GM12878 (cell line): Measurements from ENCODE around the gene IL15. TPM values are rescaled to one million over a fixed set of nuclear protein-coding genes. Genes with fewer than 3 reads are reported as not detected.

Experiments used
- ATAC-seq: fragments of 200-7000 bp; cut with Tn5 transposase; 3 replicates; pipeline ENCODE4 v1.9.1; 2020; ENCODE audit warnings: mild to moderate bottlenecking, moderate library complexity
- BruUV-seq: library from RNA; stranded (reverse); fragments of 400-500 nt; replicated peaks from 2 replicates; lab custom pipeline; 2021; lab: Mats Ljungman, UMichigan
- CTCF ChIA-PET: fragments of 300-600 bp; sonication (Branson Sonifier 250); formaldehyde crosslinking; extraction: SDS; loops from one replicate; lab custom pipeline; 2021; ENCODE audit warnings: inconsistent platforms; lab: Yijun Ruan, JAX
- POLR2A ChIA-PET: fragments of 350-600 bp; formaldehyde crosslinking; extraction: SDS; loops from one replicate; lab custom pipeline; 2021; ENCODE audit warnings: inconsistent platforms; lab: Charles Lee
- RAD21 ChIA-PET: fragments of 300-600 bp; sonication (Branson Sonifier 250); formaldehyde crosslinking; loops from one replicate; lab custom pipeline; 2023; ENCODE audit warnings: antibody characterized with exemption; ENCODE audit not compliant: unreplicated experiment; lab: Charles Lee
- SMC1A ChIA-PET: fragments of 300-600 bp; sonication (Branson Sonifier 250); formaldehyde crosslinking; loops from one replicate; lab custom pipeline; 2023; ENCODE audit not compliant: unreplicated experiment, uncharacterized antibody; lab: Charles Lee
- DNase-seq: peaks from one replicate; pipeline ENCODE4 v3.0.0-alpha.2; 2011; ENCODE audit warnings: low read depth, low spot score
- FAIRE-seq: peaks from 3 replicates; lab custom pipeline; 2011; peaks lifted over from hg19 to GRCh38; lab: Jason Lieb, UNC
- H2AFZ ChIP-seq: 2 replicates; pipeline ENCODE4 v1.6.0; 2011; ENCODE audit warnings: low read depth, low read length, control low read depth; ENCODE audit not compliant: control insufficient read depth
- H3K27ac ChIP-seq: 2 replicates; pipeline ENCODE4 v1.5.1; 2011; ENCODE audit warnings: control low read depth; ENCODE audit not compliant: control insufficient read depth, insufficient read depth
- H3K27me3 ChIP-seq, 2 experiments: replicated peaks in 1 of 2; 2 replicates each; pipeline versions ENCODE4 v1.6.0 to v1.6.1; 2011; ENCODE audit warnings: low read length in 1 of 2; ENCODE audit not compliant: control insufficient read depth in 2 of 2, insufficient read depth in 2 of 2
- H3K36me3 ChIP-seq, 2 experiments: 2 replicates each; pipeline ENCODE4 v1.5.1; 2011; ENCODE audit warnings: low read length in 1 of 2; ENCODE audit not compliant: control insufficient read depth in 2 of 2, insufficient read depth in 2 of 2
- H3K4me1 ChIP-seq: 2 replicates; pipeline ENCODE4 v1.6.1; 2011; ENCODE audit warnings: mild to moderate bottlenecking, low read length, moderate library complexity, mixed read lengths; ENCODE audit not compliant: control insufficient read depth, insufficient read depth
- H3K4me2 ChIP-seq: 2 replicates; pipeline ENCODE4 v1.6.0; 2011; ENCODE audit warnings: control low read depth; ENCODE audit not compliant: control insufficient read depth, insufficient read depth
- H3K4me3 ChIP-seq: fragments of 200-600 bp; sonication (generic); 2 replicates; pipeline ENCODE4 v1.5.1; 2016
- H3K79me2 ChIP-seq: 2 replicates; pipeline ENCODE4 v1.6.0; 2011; ENCODE audit warnings: low read length; ENCODE audit not compliant: control insufficient read depth, insufficient read depth
- H3K9ac ChIP-seq: 2 replicates; pipeline ENCODE4 v1.8.0; 2011; ENCODE audit warnings: low read length, control low read depth, mixed read lengths; ENCODE audit not compliant: control insufficient read depth, insufficient read depth
- H3K9me3 ChIP-seq: replicated peaks from 3 replicates; pipeline ENCODE4 v1.5.1; 2011; ENCODE audit warnings: mild to moderate bottlenecking, low read length; ENCODE audit not compliant: control insufficient read depth, insufficient read depth
- H4K20me1 ChIP-seq: 2 replicates; pipeline ENCODE4 v1.6.0; 2011; ENCODE audit not compliant: control insufficient read depth, insufficient read depth
- BCL11A ChIP-seq: IDR thresholded peaks from 2 replicates; pipeline ENCODE4 v1.6.1; 2011; ENCODE audit warnings: low read depth, low read length
- CBX3 ChIP-seq: fragments of 200-600 bp; sonication (generic); IDR thresholded peaks from 2 replicates; pipeline ENCODE4 v1.6.1; 2016; ENCODE audit warnings: low read depth, borderline replicate concordance
- DPF2 ChIP-seq: fragments of 450-650 bp; IDR thresholded peaks from 2 replicates; pipeline ENCODE4 v1.6.1; 2017; ENCODE audit warnings: mild to moderate bottlenecking
- ETV6 ChIP-seq, 2 experiments: fragments of 450-650 bp in 1 of 2; IDR thresholded peaks in 1 of 2; conservative IDR thresholded peaks in 1 of 2; 2 replicates each; pipeline ENCODE4 v1.6.1; 2014; ENCODE audit warnings: antibody characterized with exemption in 1 of 2, borderline replicate concordance in 1 of 2, low read depth in 1 of 2, mild to moderate bottlenecking in 1 of 2, moderate library complexity in 1 of 2
- RUNX3 ChIP-seq: IDR thresholded peaks from 2 replicates; pipeline ENCODE4 v1.6.1; 2012; ENCODE audit warnings: low read length, inconsistent platforms
- SP1 ChIP-seq: IDR thresholded peaks from one replicate; pipeline ENCODE4 v1.6.1; 2011; ENCODE audit warnings: low read depth, low read length
- SUPT20H ChIP-seq: IDR thresholded peaks from 2 replicates; pipeline ENCODE4 v1.6.1; 2011; ENCODE audit warnings: low read depth, mild to moderate bottlenecking, low read length, moderate library complexity, borderline replicate concordance; ENCODE audit not compliant: control insufficient read depth
- YY1 ChIP-seq: IDR thresholded peaks from 2 replicates; pipeline ENCODE4 v1.6.1; 2011; ENCODE audit warnings: low read depth, mild to moderate bottlenecking, low read length
- in situ Hi-C: fragments of 300-500 bp; cut with MboI; formaldehyde crosslinking; loops from 9 replicates; pipeline ENCODE4 v1.14.3; 2018; ENCODE audit warnings: mixed read lengths
- intact Hi-C: fragments of 100-400 bp; cut with micrococcal nuclease; formaldehyde crosslinking; loops from one replicate; pipeline ENCODE4 v1.14.2; 2022; ENCODE audit not compliant: unreplicated experiment
- polyA plus RNA-seq, 11 experiments: library from polyadenylated mRNA; depleted of rRNA in 4 of 11; unstranded in 6 of 11; stranded (reverse) in 5 of 11; fragments of >200 nt; fragmentation: Nextera tagmentation in 4 of 11; fragmentation: Illumina TruSeq in 1 of 11; extraction: Ambion mirVana in 4 of 11; extraction: Trizol in 1 of 11; gene quantifications; 1 replicate in 1 of 11; 2 replicates in 10 of 11; pipeline versions ENCODE4 v1.2.1 to v1.2.3, GENCODE V29; 2011 to 2016; ENCODE audit warnings: inconsistent platforms in 2 of 11, missing spikeins in 2 of 11, low read depth in 1 of 11
- total RNA-seq, 4 experiments: library from RNA; depleted of rRNA in 3 of 4; stranded (reverse); fragments of >200 nt in 3 of 4; fragmentation: Illumina TruSeq in 1 of 4; extraction: Trizol in 1 of 4; gene quantifications; 2 replicates each; pipeline versions ENCODE4 v1.2.1 to v1.2.3, GENCODE V29; 2013 to 2021
- TF ChIP-seq, protein P1 (sequence below): IDR thresholded peaks from 2 replicates; pipeline ENCODE4 v1.6.1; 2011; ENCODE audit warnings: borderline replicate concordance, low read depth, mild to moderate bottlenecking, moderate library complexity, mixed read lengths, low read length; ENCODE audit not compliant: insufficient read depth; ENCODE audit errors: extremely low read length
- TF ChIP-seq, protein P2 (sequence below): IDR thresholded peaks from 2 replicates; pipeline ENCODE4 v1.6.1; 2012; ENCODE audit warnings: improper control_type of control experiment, low read depth, low read length; ENCODE audit not compliant: insufficient replicate concordance
- TF ChIP-seq, protein P3 (sequence below): IDR thresholded peaks from 2 replicates; pipeline ENCODE4 v1.6.1; 2011; ENCODE audit warnings: low read depth, mild to moderate bottlenecking, low read length, moderate library complexity, borderline replicate concordance; ENCODE audit errors: extremely low read depth

IL15 gene
- total and polyA plus RNA-seq, 10 of the 15 experiments (the other 5 are each of a cell fraction or from before 2014, with no cell fraction given): 6.0 to 11.4 (median 8.2) TPM

DNA sequence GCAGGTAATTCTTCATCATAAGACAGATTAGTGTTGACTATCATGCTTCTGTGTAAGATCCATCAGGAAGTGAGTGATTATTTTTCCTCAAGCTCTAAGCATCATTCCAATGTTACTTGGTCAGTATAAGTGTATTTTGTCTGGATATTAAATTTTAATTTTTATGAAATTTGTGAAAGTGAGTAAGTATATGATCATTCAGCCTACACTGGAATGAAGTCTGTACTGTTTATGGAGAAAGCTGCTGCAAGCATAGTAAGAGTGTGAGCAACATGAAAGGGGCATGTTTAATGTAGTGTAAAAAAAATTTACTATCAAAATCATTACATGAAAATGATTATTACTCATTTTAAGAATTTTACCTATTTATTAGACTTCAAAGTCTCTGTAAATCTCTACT lies 84.8 kb downstream of the IL15 start:
- ChIA-PET RAD21 (no interaction called here), SMC1A (no interaction called here)
- BruUV-seq: no TSS peak
- Histone ChIP-seq H3K9ac (no peak overlapping the region), H3K4me1 (no peaks in the 10 kb centered on the region), H3K4me3 (no peak overlapping the region), H2AFZ (no peak overlapping the region)
- no peak for DNase-seq
- no peak for ATAC-seq
- in situ Hi-C loops: no loop called here
- TF ChIP-seq CBX3 (no peak), SUPT20H (no peak), YY1 (no peak), SP1 (no peak), ETV6 (conservative IDR thresholded peaks at IDR 0.05 in 1 of 2, IDR thresholded peaks at IDR 0.05 in 1 of 2; ENCODE audit: borderline replicate concordance in 1 of 2, low read depth in 1 of 2) (no peak), DPF2 (no peak), BCL11A (no peak), RUNX3 (no peak)
- TF ChIP-seq, protein P1, sequence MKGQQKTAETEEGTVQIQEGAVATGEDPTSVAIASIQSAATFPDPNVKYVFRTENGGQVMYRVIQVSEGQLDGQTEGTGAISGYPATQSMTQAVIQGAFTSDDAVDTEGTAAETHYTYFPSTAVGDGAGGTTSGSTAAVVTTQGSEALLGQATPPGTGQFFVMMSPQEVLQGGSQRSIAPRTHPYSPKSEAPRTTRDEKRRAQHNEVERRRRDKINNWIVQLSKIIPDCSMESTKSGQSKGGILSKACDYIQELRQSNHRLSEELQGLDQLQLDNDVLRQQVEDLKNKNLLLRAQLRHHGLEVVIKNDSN: no peak
- TF ChIP-seq, protein P2, sequence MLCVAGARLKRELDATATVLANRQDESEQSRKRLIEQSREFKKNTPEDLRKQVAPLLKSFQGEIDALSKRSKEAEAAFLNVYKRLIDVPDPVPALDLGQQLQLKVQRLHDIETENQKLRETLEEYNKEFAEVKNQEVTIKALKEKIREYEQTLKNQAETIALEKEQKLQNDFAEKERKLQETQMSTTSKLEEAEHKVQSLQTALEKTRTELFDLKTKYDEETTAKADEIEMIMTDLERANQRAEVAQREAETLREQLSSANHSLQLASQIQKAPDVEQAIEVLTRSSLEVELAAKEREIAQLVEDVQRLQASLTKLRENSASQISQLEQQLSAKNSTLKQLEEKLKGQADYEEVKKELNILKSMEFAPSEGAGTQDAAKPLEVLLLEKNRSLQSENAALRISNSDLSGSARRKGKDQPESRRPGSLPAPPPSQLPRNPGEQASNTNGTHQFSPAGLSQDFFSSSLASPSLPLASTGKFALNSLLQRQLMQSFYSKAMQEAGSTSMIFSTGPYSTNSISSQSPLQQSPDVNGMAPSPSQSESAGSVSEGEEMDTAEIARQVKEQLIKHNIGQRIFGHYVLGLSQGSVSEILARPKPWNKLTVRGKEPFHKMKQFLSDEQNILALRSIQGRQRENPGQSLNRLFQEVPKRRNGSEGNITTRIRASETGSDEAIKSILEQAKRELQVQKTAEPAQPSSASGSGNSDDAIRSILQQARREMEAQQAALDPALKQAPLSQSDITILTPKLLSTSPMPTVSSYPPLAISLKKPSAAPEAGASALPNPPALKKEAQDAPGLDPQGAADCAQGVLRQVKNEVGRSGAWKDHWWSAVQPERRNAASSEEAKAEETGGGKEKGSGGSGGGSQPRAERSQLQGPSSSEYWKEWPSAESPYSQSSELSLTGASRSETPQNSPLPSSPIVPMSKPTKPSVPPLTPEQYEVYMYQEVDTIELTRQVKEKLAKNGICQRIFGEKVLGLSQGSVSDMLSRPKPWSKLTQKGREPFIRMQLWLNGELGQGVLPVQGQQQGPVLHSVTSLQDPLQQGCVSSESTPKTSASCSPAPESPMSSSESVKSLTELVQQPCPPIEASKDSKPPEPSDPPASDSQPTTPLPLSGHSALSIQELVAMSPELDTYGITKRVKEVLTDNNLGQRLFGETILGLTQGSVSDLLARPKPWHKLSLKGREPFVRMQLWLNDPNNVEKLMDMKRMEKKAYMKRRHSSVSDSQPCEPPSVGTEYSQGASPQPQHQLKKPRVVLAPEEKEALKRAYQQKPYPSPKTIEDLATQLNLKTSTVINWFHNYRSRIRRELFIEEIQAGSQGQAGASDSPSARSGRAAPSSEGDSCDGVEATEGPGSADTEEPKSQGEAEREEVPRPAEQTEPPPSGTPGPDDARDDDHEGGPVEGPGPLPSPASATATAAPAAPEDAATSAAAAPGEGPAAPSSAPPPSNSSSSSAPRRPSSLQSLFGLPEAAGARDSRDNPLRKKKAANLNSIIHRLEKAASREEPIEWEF: no peak
- TF ChIP-seq, protein P3, sequence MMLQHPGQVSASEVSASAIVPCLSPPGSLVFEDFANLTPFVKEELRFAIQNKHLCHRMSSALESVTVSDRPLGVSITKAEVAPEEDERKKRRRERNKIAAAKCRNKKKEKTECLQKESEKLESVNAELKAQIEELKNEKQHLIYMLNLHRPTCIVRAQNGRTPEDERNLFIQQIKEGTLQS: no peak
- TF ChIP-seq, all 136 proteins: peak for 0
- Histone ChIP-seq H3K4me2 (no peak overlapping the region), H3K79me2 (no peaks in the 10 kb centered on the region; the same call in 1 of the 2 replicates), H3K9me3 (peaks cover 2% of the 10 kb centered on the region; the same call in 2 of the 3 replicates), H3K36me3 (peaks cover 0 to 10% of the 10 kb centered on the region in 2 experiments; a peak in 1 of 4 replicates), H3K27me3 (no peaks in the 10 kb centered on the region), H3K27ac (no peak overlapping the region), H4K20me1 (no peaks in the 10 kb centered on the region)
- intact Hi-C loops: no loop called here
- FAIRE-seq: no peak
- ChIA-PET POLR2A (no interaction called here), CTCF (interaction anchor here (1.0 kb wide), 1 partner anchor 9 kb away, joined by 3 read pairs; no protein-coding TSS in a partner anchor)
